Astrocyte (in vitro differentiated cells and primary cell): Measurements from ENCODE around the gene ATP6V1F. TPM values are rescaled to one million over a fixed set of nuclear protein-coding genes. Genes with fewer than 3 reads are reported as not detected.

Source experiments
- DNase-seq: peaks from one replicate; pipeline ENCODE4 v3.0.0-alpha.2; 2010; ENCODE audit warnings: low read depth
- FAIRE-seq: peaks from 2 replicates; lab custom pipeline; 2011; peaks lifted over from hg19 to GRCh38; lab: Jason Lieb, UNC
- H2AFZ ChIP-seq: 2 replicates; pipeline ENCODE4 v1.6.0; 2012; ENCODE audit warnings: low read depth, low read length, inconsistent platforms
- H3K27ac ChIP-seq: 2 replicates; pipeline ENCODE4 v1.5.1; 2011; ENCODE audit warnings: low read depth, low read length, inconsistent platforms
- H3K27me3 ChIP-seq: 2 replicates; pipeline ENCODE4 v1.6.0; 2011; ENCODE audit warnings: low read length, inconsistent platforms; ENCODE audit not compliant: insufficient read depth
- H3K36me3 ChIP-seq: 2 replicates; pipeline ENCODE4 v1.5.1; 2011; ENCODE audit warnings: low read length, inconsistent platforms; ENCODE audit not compliant: insufficient read depth
- H3K4me1 ChIP-seq: 2 replicates; pipeline ENCODE4 v1.5.1; 2011; ENCODE audit warnings: low read length, inconsistent platforms; ENCODE audit not compliant: insufficient read depth
- H3K4me2 ChIP-seq: 2 replicates; pipeline ENCODE4 v1.6.0; 2012; ENCODE audit warnings: low read length, inconsistent platforms
- H3K4me3 ChIP-seq: 2 replicates; pipeline ENCODE4 v1.5.1; 2011; ENCODE audit warnings: low read depth, mild to moderate bottlenecking, low read length, inconsistent platforms; ENCODE audit not compliant: insufficient read depth
- H3K79me2 ChIP-seq: 2 replicates; pipeline ENCODE4 v1.6.0; 2012; ENCODE audit warnings: mild to moderate bottlenecking, low read length, inconsistent platforms; ENCODE audit not compliant: insufficient read depth
- H3K9ac ChIP-seq: 2 replicates; pipeline ENCODE4 v1.6.0; 2012; ENCODE audit warnings: mild to moderate bottlenecking, low read length, inconsistent platforms
- H3K9me3 ChIP-seq: 2 replicates; pipeline ENCODE4 v1.5.1; 2012; ENCODE audit warnings: low read depth, mild to moderate bottlenecking, low read length, inconsistent platforms; ENCODE audit not compliant: insufficient read depth
- H4K20me1 ChIP-seq: 2 replicates; pipeline ENCODE4 v1.6.0; 2012; ENCODE audit warnings: low read length, inconsistent platforms; ENCODE audit not compliant: insufficient read depth
- H3K27ac Mint-ChIP-seq: one replicate; pipeline ENCODE4 v1.8.0; 2021; ENCODE audit warnings: mild to moderate bottlenecking, mixed read lengths; ENCODE audit not compliant: unreplicated experiment
- H3K27me3 Mint-ChIP-seq: one replicate; pipeline ENCODE4 v1.8.0; 2021; ENCODE audit warnings: low read depth, mixed read lengths; ENCODE audit not compliant: unreplicated experiment
- H3K36me3 Mint-ChIP-seq: one replicate; pipeline ENCODE4 v1.8.0; 2021; ENCODE audit warnings: low read depth, mixed read lengths; ENCODE audit not compliant: unreplicated experiment
- H3K4me1 Mint-ChIP-seq: one replicate; pipeline ENCODE4 v1.8.0; 2021; ENCODE audit warnings: low read depth, mixed read lengths; ENCODE audit not compliant: unreplicated experiment
- H3K4me3 Mint-ChIP-seq: one replicate; pipeline ENCODE4 v1.8.0; 2021; ENCODE audit warnings: mild to moderate bottlenecking, moderate library complexity, mixed read lengths; ENCODE audit not compliant: unreplicated experiment
- H3K9me3 Mint-ChIP-seq: one replicate; pipeline ENCODE4 v1.8.0; 2021; ENCODE audit warnings: mild to moderate bottlenecking, mixed read lengths; ENCODE audit not compliant: unreplicated experiment
- EZH2 ChIP-seq: IDR thresholded peaks from 2 replicates; pipeline ENCODE4 v1.6.1; 2012; ENCODE audit warnings: mild to moderate bottlenecking, low read length, inconsistent platforms; ENCODE audit not compliant: insufficient read depth
- total RNA-seq: library from RNA; stranded (reverse); gene quantifications from 2 replicates; pipeline ENCODE4 v1.2.1, GENCODE V29; 2021
- TF ChIP-seq, protein P1 (sequence below): IDR thresholded peaks from 2 replicates; pipeline ENCODE4 v1.5.1; 2011; ENCODE audit warnings: low read depth, mild to moderate bottlenecking, inconsistent platforms, low read length, moderate library complexity; ENCODE audit not compliant: insufficient read depth

Gene ATP6V1F
- total RNA-seq, 1 donor from 2014 or later, result 193 TPM

- Histone ChIP-seq H3K79me2 (no peaks in the 10 kb centered on the region), H4K20me1 (no peaks in the 10 kb centered on the region), H3K4me1 (no peaks in the 10 kb centered on the region), H3K4me3 (no peak overlapping the region), H3K4me2 (no peak overlapping the region), H3K27ac (no peak overlapping the region), H3K27me3 (peaks cover 7% of the 10 kb centered on the region), H2AFZ (no peak overlapping the region), H3K9me3 (no peaks in the 10 kb centered on the region), H3K36me3 (no peaks in the 10 kb centered on the region), H3K9ac (no peak overlapping the region)
- Mint-ChIP-seq H3K36me3 (peaks cover 1% of the 10 kb centered on the region), H3K4me1 (peaks cover 2% of the 10 kb centered on the region), H3K27ac (no peak overlapping the region), H3K9me3 (peaks cover 13% of the 10 kb centered on the region), H3K27me3 (peaks cover 20% of the 10 kb centered on the region), H3K4me3 (no peak overlapping the region)
- no peak for FAIRE-seq
- TF ChIP-seq, protein P1, sequence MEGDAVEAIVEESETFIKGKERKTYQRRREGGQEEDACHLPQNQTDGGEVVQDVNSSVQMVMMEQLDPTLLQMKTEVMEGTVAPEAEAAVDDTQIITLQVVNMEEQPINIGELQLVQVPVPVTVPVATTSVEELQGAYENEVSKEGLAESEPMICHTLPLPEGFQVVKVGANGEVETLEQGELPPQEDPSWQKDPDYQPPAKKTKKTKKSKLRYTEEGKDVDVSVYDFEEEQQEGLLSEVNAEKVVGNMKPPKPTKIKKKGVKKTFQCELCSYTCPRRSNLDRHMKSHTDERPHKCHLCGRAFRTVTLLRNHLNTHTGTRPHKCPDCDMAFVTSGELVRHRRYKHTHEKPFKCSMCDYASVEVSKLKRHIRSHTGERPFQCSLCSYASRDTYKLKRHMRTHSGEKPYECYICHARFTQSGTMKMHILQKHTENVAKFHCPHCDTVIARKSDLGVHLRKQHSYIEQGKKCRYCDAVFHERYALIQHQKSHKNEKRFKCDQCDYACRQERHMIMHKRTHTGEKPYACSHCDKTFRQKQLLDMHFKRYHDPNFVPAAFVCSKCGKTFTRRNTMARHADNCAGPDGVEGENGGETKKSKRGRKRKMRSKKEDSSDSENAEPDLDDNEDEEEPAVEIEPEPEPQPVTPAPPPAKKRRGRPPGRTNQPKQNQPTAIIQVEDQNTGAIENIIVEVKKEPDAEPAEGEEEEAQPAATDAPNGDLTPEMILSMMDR, result no peak
- no peak for TF ChIP-seq EZH2
- no peak for DNase-seq
These were observed 37.6 kb downstream of the ATP6V1F start for GRCh38 chr7:128900237-128900636.

DNA sequence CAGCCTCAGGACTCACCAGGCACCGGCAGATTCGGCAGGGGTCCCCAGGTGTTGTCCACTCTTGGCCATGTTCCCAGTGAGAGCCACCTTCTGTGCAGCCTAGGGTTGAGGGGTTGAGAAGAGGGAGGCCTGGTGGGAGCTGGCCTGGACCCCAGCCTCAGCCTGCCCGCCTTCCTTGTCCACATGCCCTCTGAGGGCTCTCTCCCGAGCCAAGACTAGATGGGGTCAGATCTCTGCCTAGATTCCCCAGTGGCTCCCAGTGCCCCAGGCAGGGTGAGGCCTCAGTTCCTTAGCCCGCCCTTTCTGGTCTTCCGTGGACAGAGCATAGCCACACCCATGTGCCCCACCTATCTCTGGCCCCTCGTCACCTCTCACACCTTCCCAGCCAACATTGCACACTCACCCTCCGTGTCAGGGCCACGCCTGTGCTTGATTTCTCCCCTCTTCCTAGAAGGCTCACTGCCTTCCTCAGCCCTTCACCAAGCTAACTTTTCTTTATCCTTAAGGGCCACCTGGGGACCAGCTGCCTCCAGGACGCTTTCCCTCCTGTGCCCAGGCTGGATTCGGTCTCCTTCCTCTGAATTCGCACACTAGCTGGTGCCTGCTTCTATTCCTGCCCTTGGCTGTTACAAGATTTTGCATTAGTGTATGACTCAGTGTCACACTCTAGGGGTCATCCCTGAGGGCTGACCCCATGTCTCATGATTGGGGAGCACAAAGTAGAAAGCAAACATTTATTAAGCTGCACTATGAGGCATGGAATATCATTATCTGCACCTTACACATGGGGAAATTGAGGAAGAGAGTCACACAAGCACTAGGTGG, 40.3 kb downstream of the ATP6V1F start:
- no peak for DNase-seq

More for the DNA sequence above, 40.3 kb downstream of the ATP6V1F start:
- Histone ChIP-seq H3K27ac (no peak overlapping the region), H3K4me1 (no peaks in the 10 kb centered on the region), H3K79me2 (no peaks in the 10 kb centered on the region), H3K9ac (no peak overlapping the region), H2AFZ (no peak overlapping the region), H3K36me3 (no peaks in the 10 kb centered on the region), H3K4me3 (no peak overlapping the region), H4K20me1 (no peaks in the 10 kb centered on the region), H3K9me3 (no peaks in the 10 kb centered on the region), H3K4me2 (no peak overlapping the region), H3K27me3 (peaks cover 4% of the 10 kb centered on the region)
- H3K4me3 Mint-ChIP-seq, result no peak overlapping the region
- H3K4me1 Mint-ChIP-seq, result peaks cover 2% of the 10 kb centered on the region
- no peak for FAIRE-seq
- peaks cover 35% of the 10 kb centered on the region for H3K27me3 Mint-ChIP-seq
- H3K27ac Mint-ChIP-seq, result peak overlapping the region; percentile 78
- TF ChIP-seq, protein P1, result no peak
- TF ChIP-seq EZH2, result no peak
- H3K9me3 Mint-ChIP-seq, result peaks cover 9% of the 10 kb centered on the region
- H3K36me3 Mint-ChIP-seq, result peaks cover 8% of the 10 kb centered on the region
